NCI-H1436 treated with DMSO at 0.1 percent for 48 hours (cell line): ENCODE results near the gene MAG.
"Not testable (repeated sequence)": the region's sequence is repeated elsewhere in the genome, so short reads cannot be mapped to it uniquely, and the experiment has no call there.

Source experiments
- DNase-seq: peaks from one replicate; lab custom pipeline; 2025; lab: John Stamatoyannopoulos, UW

The MAG gene

DNA sequence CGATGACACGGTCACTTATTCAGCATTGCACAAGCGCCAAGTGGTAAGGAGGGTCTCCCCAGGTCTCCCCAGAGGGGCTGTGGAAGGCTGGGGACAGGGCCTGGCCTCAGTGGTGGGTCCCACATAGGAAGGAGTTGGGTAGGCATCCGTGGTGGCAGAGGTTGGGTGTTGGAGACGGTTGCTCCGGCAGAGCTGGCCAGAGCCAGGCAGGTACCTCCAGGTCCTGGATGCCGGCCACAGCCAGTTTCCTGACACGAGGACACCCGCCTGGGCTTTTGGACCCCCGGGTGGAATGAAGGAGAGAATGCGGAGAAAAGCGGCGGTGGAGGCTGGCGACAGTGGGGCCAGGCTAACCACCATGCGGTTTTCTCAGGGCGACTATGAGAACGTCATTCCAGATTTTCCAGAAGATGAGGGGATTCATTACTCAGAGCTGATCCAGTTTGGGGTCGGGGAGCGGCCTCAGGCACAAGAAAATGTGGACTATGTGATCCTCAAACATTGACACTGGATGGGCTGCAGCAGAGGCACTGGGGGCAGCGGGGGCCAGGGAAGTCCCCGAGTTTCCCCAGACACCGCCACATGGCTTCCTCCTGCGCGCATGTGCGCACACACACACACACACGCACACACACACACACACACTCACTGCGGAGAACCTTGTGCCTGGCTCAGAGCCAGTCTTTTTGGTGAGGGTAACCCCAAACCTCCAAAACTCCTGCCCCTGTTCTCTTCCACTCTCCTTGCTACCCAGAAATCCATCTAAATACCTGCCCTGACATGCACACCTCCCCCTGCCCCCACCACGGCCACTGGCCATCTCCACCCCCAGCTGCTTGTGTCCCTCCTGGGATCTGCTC lies 54.5 kb downstream of the MAG start:
- no peak for DNase-seq

DNA sequence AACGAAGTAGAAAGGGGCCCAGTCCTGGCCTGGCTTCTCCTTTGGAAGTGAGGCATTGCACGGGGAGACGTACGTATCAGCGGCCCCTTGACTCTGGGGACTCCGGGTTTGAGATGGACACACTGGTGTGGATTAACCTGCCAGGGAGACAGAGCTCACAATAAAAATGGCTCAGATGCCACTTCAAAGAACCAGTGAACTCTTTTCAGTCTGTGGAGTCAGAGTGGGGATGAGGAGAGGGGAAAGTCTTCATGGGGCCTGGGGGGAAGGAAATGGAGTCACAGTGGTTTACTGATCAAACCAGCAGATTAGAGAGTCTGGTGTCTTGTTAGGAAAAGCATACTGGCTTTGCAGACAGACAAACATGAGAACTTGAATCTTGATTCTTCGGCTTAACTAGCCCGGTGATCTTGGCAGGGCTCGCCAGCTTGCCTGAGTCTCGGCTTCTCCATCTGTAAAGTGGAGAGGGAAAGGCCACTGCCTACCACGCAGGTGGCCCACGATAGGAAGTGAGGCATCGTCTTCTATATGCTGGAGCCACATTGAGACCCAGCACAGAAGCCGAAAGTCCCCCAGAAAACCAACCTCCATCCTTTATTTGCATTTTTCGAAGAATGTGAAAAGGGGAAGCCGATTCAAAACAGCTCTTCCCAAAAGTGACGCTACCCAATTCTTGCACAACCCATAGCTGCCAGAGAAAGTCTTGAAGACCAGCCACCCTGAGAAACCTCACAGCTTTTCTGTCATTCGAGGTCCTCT lies 55.4 kb downstream of the MAG start, which contains the start of gene FFAR1:
FFAR1 (plus strand) TSS at position 732 of the 759 bp plus-strand sequence. CDS start 3,650 bp downstream, outside the sequence.
- DNase-seq, result no peak

DNA sequence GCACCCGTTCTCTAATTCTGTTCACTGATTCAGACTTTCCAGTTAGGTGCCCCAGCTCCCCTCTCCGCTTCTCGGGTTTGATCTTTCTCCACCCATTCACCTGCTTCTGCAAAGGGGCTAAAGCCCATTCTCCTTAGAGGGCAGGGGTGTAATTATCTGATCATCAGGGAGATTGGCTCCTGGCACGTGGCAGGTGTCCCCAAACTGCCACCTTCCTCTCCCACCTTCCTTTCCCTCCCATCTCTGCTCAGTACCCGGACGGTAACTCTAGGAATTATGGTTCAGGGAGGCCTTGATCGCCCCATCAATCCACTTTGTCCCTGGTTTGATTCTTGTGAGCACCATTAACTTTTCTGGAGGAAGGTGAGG lies 56.0 kb downstream of the MAG start:
- DNase-seq, result no peak

- DNase-seq, result no peak
Observed at GRCh38 chr19:35348911-35349611, 57.1 kb downstream of the MAG start.

DNA sequence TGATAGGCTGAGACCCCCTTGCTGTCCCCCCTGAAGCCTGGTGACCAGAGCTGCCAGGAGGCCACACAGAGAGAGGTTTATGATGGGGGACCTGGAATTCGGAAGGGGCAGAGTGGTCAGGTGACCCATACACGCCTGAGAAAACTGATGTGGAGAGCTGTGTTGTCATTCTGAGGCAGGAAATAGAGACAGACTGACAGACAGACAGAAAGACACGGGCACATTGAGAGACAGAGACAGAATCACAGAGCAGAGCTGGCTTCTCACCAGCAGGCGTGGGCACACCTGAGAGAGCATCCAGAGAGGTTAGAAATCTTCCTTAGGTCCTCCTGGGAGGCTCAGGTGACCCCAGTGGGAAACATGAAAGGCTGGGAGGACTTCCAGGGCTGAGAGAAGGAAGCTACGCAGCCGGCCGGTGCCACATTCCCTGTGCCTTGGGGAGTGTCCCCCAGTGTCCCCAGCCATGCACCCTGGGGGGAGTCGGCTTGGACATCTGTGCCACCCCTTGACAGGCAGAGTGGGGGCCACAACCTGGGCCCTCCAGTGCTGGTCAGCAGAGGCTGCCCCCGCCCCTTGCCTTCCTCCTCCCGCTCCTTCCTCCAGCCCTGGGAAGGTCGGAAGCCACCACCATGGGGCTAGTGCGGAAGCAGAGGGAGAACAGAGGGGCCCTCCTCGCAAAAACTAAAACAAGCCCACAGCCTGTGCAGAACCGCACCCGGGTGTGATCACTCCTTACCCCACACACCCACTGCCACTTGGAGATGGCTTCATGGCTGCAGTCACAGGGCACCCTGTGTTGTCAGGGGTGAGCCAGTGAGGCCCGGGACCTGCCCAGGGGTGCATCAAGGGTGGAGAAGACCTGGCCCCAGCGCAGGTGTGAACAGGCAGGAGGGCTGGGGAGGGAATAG lies 57.9 kb downstream of the MAG start:
- DNase-seq, result no peak

- no peak for DNase-seq
Observed at GRCh38 chr19:35350591-35350990, 58.6 kb downstream of the MAG start.

DNA sequence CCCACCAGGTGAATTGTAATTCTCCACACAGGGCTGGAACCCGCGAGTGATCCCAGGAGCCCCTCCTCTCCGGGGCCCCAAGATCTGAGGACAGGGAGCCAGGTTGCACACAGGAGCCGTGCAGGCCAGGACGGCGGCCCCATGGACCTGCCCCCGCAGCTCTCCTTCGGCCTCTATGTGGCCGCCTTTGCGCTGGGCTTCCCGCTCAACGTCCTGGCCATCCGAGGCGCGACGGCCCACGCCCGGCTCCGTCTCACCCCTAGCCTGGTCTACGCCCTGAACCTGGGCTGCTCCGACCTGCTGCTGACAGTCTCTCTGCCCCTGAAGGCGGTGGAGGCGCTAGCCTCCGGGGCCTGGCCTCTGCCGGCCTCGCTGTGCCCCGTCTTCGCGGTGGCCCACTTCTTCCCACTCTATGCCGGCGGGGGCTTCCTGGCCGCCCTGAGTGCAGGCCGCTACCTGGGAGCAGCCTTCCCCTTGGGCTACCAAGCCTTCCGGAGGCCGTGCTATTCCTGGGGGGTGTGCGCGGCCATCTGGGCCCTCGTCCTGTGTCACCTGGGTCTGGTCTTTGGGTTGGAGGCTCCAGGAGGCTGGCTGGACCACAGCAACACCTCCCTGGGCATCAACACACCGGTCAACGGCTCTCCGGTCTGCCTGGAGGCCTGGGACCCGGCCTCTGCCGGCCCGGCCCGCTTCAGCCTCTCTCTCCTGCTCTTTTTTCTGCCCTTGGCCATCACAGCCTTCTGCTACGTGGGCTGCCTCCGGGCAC lies 59.6 kb downstream of the MAG start:
- DNase-seq, result no peak

GRCh38 chr19:35352177-35352447 lies 60.2 kb downstream of the MAG start:
- no peak for DNase-seq

GRCh38 chr19:35352448-35353304 lies 60.7 kb downstream of the MAG start:
- DNase-seq, result peak; percentile 22

DNA sequence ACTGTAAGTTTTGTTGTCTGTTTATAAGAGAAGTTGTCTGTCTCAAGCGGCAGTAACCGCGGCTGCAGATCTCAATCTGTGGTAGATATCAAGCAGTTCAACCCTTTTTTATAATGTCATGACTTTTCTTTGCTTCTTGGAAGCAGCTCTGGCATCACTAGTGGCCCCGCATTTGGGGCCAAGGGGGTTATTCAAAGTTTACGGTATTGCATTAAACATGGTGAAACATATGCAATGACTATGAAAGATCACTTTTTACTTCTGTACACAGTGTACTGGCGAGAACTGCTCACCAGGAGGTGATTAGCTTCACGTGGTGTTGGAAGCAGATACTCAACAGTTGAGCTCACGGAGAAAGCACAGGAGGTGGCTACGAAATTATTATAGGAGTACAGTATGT lies 61.7 kb downstream of the MAG start:
- no peak for DNase-seq

DNA sequence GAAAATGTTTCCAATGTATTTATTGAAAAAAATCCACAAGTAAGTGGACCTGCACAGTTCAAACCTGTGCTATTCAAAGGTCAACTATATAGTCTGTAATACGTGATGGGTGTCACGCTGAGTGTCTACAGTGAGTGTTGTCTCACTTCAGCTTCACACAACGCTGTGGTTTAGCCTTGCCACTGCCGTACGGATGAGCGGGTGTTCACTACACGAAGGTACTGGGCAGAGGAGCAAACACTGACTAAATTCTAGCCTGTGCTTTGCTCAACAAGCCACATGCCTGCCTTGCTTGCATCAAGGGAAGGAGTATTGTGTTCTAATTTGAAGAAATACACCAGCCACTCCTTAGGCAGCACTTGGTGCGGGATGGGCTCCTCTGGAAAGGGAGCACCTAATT lies 62.9 kb downstream of the MAG start:
- DNase-seq, result no peak

DNA sequence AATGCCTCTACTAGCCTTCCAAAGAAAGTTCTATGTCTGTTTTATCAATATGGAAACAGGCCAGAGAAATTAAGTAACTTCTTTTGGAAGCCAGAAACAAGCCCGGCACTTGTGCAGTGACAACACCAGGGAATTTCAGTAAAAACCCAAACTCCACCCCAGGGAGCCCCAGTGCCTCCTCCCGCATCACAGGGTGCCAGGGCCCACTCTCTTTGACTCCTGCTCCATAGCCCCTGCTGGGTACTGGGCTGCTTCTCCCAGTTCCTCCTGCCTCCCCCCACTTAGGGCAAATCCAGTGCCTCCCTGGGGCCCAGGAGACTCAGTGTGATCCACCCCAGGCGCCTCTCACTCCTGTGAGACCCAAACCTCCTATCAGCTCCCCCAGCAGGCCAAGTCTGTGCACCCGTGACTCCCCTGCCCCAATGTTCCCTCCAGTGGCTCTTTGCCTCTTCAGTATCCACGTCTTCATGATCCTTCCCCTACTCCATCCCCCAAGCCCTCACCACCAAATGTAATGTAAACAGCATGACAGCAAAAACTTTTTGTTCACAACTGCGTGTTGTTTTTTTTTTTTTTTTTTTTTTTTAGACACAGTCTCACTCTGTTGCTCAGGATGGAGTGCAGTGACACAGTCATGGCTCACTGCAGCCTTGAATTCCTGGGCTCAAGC lies 64.0 kb downstream of the MAG start:
- no peak for DNase-seq

DNA sequence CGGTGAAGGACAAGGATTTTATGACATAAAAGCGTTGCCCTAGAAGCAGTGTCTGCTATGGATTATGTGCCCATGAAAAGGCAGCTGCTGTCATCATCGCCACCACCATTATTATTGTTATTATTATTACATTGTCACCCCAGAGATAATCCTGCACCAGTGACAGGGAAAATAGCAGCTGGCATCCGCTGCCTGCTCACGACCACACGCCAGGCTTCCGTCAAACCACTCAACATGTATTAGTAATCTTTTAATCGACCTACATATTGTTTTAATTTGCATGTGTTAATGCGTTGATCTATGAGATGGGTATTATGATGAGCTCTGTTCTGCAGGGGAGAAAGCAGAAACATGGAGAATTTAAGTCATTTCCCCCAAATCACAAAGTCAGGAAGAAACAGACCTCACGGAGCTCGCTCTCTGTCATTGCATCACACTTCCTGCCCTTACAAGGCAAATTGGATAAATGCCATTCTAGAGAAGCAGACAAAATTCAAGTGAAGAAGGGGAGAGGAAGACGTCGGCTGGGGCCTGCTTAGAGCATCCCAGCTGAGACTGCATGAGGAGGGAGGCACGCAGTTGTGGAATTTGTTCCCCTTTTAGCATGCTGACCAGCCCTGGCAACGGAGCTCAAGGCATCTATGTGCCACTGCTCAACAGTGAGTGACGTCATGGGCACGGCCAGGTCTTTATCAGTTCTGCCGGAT lies 66.1 kb downstream of the MAG start, which contains the start of gene FFAR3:
FFAR3 (plus strand) TSS at position 594 of the 707 bp plus-strand sequence. CDS start 431 bp downstream, outside the sequence.
- no peak for DNase-seq

DNA sequence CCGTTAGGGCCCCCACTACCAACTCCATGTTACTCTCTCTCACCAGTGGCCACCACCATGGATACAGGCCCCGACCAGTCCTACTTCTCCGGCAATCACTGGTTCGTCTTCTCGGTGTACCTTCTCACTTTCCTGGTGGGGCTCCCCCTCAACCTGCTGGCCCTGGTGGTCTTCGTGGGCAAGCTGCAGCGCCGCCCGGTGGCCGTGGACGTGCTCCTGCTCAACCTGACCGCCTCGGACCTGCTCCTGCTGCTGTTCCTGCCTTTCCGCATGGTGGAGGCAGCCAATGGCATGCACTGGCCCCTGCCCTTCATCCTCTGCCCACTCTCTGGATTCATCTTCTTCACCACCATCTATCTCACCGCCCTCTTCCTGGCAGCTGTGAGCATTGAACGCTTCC lies 66.9 kb downstream of the MAG start:
- DNase-seq, result not testable (repeated sequence)

- DNase-seq, result not testable (repeated sequence)
Observed at GRCh38 chr19:35359395-35359794, 67.4 kb downstream of the MAG start.

DNA sequence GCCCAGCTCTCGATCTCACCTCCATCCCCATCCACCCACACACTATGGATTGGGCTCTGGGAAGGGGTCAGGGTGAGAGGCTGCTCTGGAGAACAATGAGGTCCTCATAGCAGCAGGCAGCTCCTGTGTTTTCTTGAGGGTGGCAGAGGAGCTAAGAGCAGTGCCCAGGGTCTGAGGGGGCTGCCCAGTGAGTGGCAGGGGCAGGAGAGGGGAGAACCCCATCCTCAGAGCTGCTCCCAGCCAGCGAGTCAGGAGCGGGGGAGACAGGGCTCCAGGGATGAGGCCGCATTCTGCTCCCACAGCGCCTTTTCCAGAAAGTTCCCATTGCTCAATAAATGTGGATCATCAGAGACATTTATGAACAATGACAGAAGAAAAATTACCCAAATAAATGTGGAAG lies 68.1 kb downstream of the MAG start:
- not testable (repeated sequence) for DNase-seq

GRCh38 chr19:35360880-35361420 lies 69.0 kb downstream of the MAG start:
- DNase-seq, result no peak

DNA sequence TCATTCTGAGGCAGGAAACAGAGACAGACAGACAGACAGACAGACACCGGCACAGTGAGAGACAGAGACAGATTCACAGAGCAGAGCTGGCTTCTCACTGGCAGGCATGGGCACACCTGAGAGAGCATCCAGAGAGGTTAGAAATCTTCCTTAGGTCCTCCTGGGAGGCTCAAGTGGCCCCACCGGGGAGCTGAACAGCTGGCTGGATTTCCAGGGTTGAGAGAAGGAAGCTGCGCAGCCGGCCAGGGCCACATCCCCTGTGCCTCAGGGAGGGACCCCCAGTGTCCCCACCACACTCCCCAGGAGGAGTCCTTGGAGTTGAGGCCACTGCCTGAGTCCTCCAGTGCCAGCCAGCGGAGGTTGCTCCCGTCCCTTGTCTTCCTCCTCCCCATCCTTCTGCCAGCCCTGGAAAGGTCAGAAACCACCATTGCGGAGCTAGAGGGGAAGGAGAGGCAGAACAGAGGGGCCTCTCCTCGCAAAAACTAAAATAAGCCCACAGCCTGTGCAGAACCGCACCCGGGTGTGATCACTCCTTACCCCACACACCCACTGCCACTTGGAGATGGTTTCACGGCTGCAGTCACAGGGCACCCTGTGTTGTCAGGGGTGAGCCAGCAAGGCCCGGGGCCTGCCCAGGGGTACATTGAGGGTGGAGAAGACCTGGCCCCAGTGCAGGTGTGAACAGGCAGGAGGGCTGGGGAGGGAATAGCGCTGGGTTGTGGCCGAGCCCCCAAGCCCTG lies 70.5 kb downstream of the MAG start:
- no peak for DNase-seq
